Spleen (tissue), 11 donors: ENCODE measurements around the gene ILF2. TPM values are rescaled to one million over a fixed set of nuclear protein-coding genes. Genes with fewer than 3 reads are reported as not detected.
A peak's percentile ranks its signal among the peaks of the same experiment; 100 is the strongest.
"Not testable (repeated sequence)": the region's sequence is repeated elsewhere in the genome, so short reads cannot be mapped to it uniquely, and the experiment has no call there.

Source experiments
- DNase-seq: peaks from one replicate; pipeline ENCODE4 v3.0.0-alpha.2; 2020
- H3K27ac ChIP-seq, 8 donors: fragments of 200-600 bp; sonication (generic) in 7 of 8; 1 replicate in 4 of 8; 2 replicates in 4 of 8; pipeline versions ENCODE4 v1.5.0 to v1.8.0; 2016 to 2021; ENCODE audit warnings: inconsistent platforms in 4 of 8, mild to moderate bottlenecking in 4 of 8, moderate library complexity in 1 of 8
- H3K27me3 ChIP-seq, 7 donors: fragments of 200-600 bp; sonication (generic) in 6 of 7; replicated peaks in 1 of 7; 1 replicate in 4 of 7; 2 replicates in 3 of 7; pipeline versions ENCODE4 v1.5.0 to v1.8.0; 2016 to 2021; ENCODE audit warnings: inconsistent platforms in 3 of 7, mild to moderate bottlenecking in 1 of 7
- H3K36me3 ChIP-seq, 6 donors: fragments of 200-600 bp; sonication (generic) in 5 of 6; 1 replicate in 4 of 6; 2 replicates in 2 of 6; pipeline versions ENCODE4 v1.5.0 to v1.8.0; 2016 to 2021; ENCODE audit warnings: inconsistent platforms in 2 of 6
- H3K4me1 ChIP-seq, 6 donors: fragments of 200-600 bp; sonication (generic) in 5 of 6; 1 replicate in 3 of 6; 2 replicates in 3 of 6; pipeline versions ENCODE4 v1.5.0 to v1.8.0; 2016 to 2021; ENCODE audit warnings: inconsistent platforms in 3 of 6
- H3K4me3 ChIP-seq, 8 donors: fragments of 200-600 bp; sonication (generic) in 7 of 8; 1 replicate in 4 of 8; 2 replicates in 4 of 8; pipeline versions ENCODE4 v1.5.0 to v1.8.0; 2016 to 2021; ENCODE audit warnings: inconsistent platforms in 4 of 8, mild to moderate bottlenecking in 4 of 8, moderate library complexity in 2 of 8
- H3K9me3 ChIP-seq, 8 donors: fragments of 200-600 bp; sonication (generic) in 7 of 8; 1 replicate in 4 of 8; 2 replicates in 4 of 8; pipeline versions ENCODE4 v1.5.0 to v1.8.0; 2016 to 2021; ENCODE audit warnings: inconsistent platforms in 4 of 8
- CTCF ChIP-seq, 11 experiments: fragments of 200-600 bp in 7 of 11; fragments of 450-650 bp in 4 of 11; sonication (generic) in 4 of 11; IDR thresholded peaks in 8 of 11; conservative IDR thresholded peaks in 3 of 11; 1 replicate in 7 of 11; 2 replicates in 4 of 11; pipeline versions ENCODE4 v1.4.0 to v1.8.0; 2016 to 2021; ENCODE audit warnings: antibody characterized with exemption in 11 of 11, inconsistent platforms in 4 of 11, mild to moderate bottlenecking in 1 of 11
- POLR2A ChIP-seq, 3 donors: fragments of 450-650 bp; IDR thresholded peaks; one replicate each; pipeline ENCODE4 v1.5.1; 2017; ENCODE audit warnings: antibody characterized with exemption in 3 of 3, mild to moderate bottlenecking in 1 of 3
- POLR2AphosphoS5 ChIP-seq, 3 donors: sonication (generic); formaldehyde crosslinking; IDR thresholded peaks; one replicate each; pipeline ENCODE4 v1.5.1; 2017; ENCODE audit warnings: antibody characterized with exemption in 3 of 3
- WGBS, 5 donors: extraction: QIAGEN DNeasy Blood & Tissue Kit in 3 of 5; methylation state at CpG; one replicate each; pipeline versions ENCODE4 v1.1.5 to v1.1.7; 2013 to 2018; 5-methylcytosine and 5-hydroxymethylcytosine counted together
- intact Hi-C: fragments of 100-400 bp; cut with DNase I; formaldehyde crosslinking; loops from one replicate; pipeline ENCODE4 v1.15.0; 2023; ENCODE audit warnings: low total_unique reads
- polyA plus RNA-seq, 3 donors: library from polyadenylated mRNA; stranded (reverse); fragments of 200-250 nt; gene quantifications; one replicate each; pipeline ENCODE4 v1.2.1, GENCODE V29; 2013
- total RNA-seq, 7 donors: library from RNA; depleted of rRNA in 3 of 7; stranded (reverse); fragments of >200 nt in 3 of 7; fragmentation: NEBNext Ultra II Directional in 4 of 7; extraction: Animal tissue kit (Norgen Biotek cat#: 25700) in 4 of 7; gene quantifications; one replicate each; pipeline versions ENCODE4 v1.1.0 to v1.2.1, GENCODE V29; 2016 to 2021
- donor health status: healthy with polysubstance abuse.
- donor health status: DM: no; HTN: no; CAD: no; lungs with moderate emphysema.
- donor health status: DM: no; HTN: no; CAD: no.
- donor health status: Bipolar disorder and iron deficiency.
- donor health status: healthy.
- donor health status: DM: no; HTN: no; CAD: no.
- donor health status: DM: yes; HTN: yes; CAD: no.

The ILF2 gene
- total and polyA plus RNA-seq, 10 donors, result 54.9 to 105 (median 83.9) TPM

GRCh38 chr1:153673511-153673910, 2.7 kb upstream of the ILF2 start:
- H3K4me1 ChIP-seq, result peaks cover 27 to 44% (median 38%) of the 10 kb centered on the region in 6 donors
- no peak overlapping the region for H3K27ac ChIP-seq
- peaks cover 4 to 18% (median 8%) of the 10 kb centered on the region in 7 donors for H3K27me3 ChIP-seq
- 94 to 97% (median 95%) methylated on average over 2 of the region's 2 CpGs for WGBS, 5 donors
- TF ChIP-seq POLR2A (IDR thresholded peaks at IDR 0.05) (no peak), CTCF (IDR thresholded peaks at IDR 0.05 in 8 of 11, conservative IDR thresholded peaks at IDR 0.05 in 3 of 11) (no peak), POLR2AphosphoS5 (IDR thresholded peaks at IDR 0.05) (no peak)
- H3K4me3 ChIP-seq, result no peak overlapping the region
- DNase-seq, result no peak
- intact Hi-C loops, result no loop called here
- peaks cover 0 to 13% (median 9%) of the 10 kb centered on the region in 6 donors for H3K36me3 ChIP-seq
- H3K9me3 ChIP-seq, result no peaks in the 10 kb centered on the region

DNA sequence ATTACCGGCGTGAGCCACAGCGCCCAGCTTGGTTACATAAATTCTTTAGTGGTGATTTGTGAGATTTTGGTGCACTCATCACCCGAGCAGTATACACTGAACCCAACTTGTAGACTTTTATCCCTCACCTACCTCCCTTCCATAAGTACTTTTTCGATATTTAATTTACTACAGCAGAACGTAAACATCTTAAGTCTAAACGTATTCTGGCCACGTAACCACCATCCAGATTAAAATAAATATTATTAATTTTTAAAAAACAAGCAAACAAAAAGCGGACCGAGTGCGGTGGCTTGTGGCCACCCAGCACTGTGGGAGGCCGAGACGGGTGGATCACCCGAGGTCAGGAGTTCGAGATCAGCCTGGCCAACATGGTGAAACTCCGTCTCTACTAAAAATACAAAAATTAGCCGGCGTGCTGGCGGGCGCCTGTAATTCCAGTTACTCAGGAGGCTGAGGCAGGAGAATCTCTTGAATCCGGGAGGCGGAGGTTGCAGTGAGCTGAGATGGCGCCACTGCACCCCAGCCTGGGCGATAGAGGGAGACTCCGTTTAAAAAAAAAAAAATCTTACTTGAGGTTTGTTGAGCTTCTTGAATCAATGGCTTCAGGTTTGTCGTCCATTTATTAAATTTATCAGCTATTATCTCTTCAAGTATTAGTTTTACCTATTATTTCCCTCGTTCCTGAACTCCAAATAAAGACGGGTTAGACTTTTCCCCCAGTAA, 998 bp upstream of the ILF2 start:
- peak overlapping the region; percentile 38 to 85 (median 76) for H3K4me3 ChIP-seq
- peak overlapping the region; percentile 82 to 94 (median 90) for H3K27ac ChIP-seq
- peaks cover 15 to 42% (median 34%) of the 10 kb centered on the region in 6 donors for H3K4me1 ChIP-seq
- H3K27me3 ChIP-seq, H3K9me3 ChIP-seq, intact Hi-C loops: not testable (repeated sequence)
- whole genome bisulfite sequencing, 5 donors, result 7 to 10% (median 8%) methylated on average over 28 of the region's 28 CpGs
- TF ChIP-seq CTCF (IDR thresholded peaks at IDR 0.05 in 8 of 11, conservative IDR thresholded peaks at IDR 0.05 in 3 of 11), result peak in 2 of 11 experiments; percentile 8 to 20
- peaks cover 0 to 30% (median 26%) of the 10 kb centered on the region in 6 donors for H3K36me3 ChIP-seq
- DNase-seq, result peak; percentile 84

DNA sequence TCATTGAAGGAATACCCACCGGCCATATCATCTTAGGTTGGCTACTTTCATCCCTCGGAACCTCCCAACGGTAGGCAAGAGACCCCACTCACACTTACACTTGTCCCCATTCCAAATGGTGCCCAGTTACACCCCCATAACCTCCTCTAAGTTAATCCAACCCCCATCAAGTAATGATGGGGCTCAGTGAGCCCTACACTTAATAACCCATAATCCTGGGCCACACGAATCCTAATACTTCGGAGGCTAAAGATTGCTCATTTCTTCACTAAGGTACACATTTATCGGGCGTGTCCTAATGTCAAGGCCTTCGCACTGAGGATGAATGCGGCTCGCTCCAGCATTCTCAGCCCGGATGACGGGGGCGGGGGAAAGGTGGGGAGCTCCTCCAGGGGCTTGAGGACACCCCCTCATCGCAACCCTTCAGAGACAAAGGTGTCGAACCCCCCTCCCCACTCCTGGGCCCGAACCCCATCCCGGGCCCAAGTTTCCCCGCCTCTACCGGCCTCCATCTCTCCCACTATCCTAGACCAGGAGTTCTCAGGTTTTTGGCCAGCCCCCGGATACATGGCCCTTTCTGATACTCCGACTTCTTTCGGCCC, 435 bp downstream of the ILF2 start:
- WGBS, 5 donors, result 1 to 3% (median 2%) methylated on average over 22 of the region's 22 CpGs
- TF ChIP-seq CTCF (IDR thresholded peaks at IDR 0.05 in 8 of 11, conservative IDR thresholded peaks at IDR 0.05 in 3 of 11) (peak in 1 of 11 experiments; percentile 7), POLR2A (IDR thresholded peaks at IDR 0.05) (no peak), POLR2AphosphoS5 (IDR thresholded peaks at IDR 0.05) (no peak)
- DNase-seq, result peak; percentile 87
- peaks cover 15 to 42% (median 34%) of the 10 kb centered on the region in 6 donors for H3K4me1 ChIP-seq
- intact Hi-C loops, result no loop called here
- H3K36me3 ChIP-seq, result peaks cover 0 to 44% (median 40%) of the 10 kb centered on the region in 6 donors
- peak overlapping the region; percentile 73 to 94 (median 90) for H3K27ac ChIP-seq
- no peaks in the 10 kb centered on the region for H3K9me3 ChIP-seq
- no peaks in the 10 kb centered on the region for H3K27me3 ChIP-seq
- peak overlapping the region; percentile 65 to 90 (median 78) for H3K4me3 ChIP-seq

DNA sequence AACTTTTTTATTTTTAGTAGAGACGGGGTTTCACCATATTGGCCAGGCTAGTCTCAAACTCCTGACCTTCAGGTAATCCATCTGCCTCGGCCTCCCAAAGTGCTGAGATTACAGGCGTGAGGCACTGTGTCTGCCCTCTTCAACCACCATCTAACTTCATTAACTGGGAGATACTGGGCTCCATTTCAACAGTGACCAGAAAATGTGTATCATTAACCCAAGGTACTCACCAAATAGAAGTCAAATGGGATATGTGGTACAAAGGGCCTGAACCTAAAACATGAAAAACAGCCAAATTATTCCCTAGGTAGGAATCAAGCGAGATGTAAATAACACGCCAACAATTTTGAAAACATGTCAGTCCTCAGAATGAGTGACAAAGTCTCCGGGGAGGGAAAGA, 1.2 kb downstream of the ILF2 start:
- peak overlapping the region in 4 of 8 donors; percentile 91 to 94 (median 93) for H3K27ac ChIP-seq
- no peak for TF ChIP-seq POLR2AphosphoS5 (IDR thresholded peaks at IDR 0.05)
- DNase-seq, result peak; percentile 27
- no peaks in the 10 kb centered on the region for H3K27me3 ChIP-seq
- H3K9me3 ChIP-seq, result no peaks in the 10 kb centered on the region
- peaks cover 15 to 42% (median 34%) of the 10 kb centered on the region in 6 donors for H3K4me1 ChIP-seq
- H3K4me3 ChIP-seq, result peak overlapping the region; percentile 65 to 90 (median 78)
- intact Hi-C loops, result no loop called here
- WGBS, 5 donors, result 79 to 93% (median 86%) methylated on average over 6 of the region's 6 CpGs
- peaks cover 0 to 52% (median 48%) of the 10 kb centered on the region in 6 donors for H3K36me3 ChIP-seq

- H3K27me3 ChIP-seq, intact Hi-C loops, H3K4me3 ChIP-seq, H3K9me3 ChIP-seq, H3K27ac ChIP-seq: not testable (repeated sequence)
- Histone ChIP-seq H3K36me3 (peaks cover 0 to 61% (median 57%) of the 10 kb centered on the region in 6 donors), H3K4me1 (peaks cover 15 to 42% (median 34%) of the 10 kb centered on the region in 6 donors)
- WGBS, 5 donors, result 94 to 97% (median 96%) methylated on average over 8 of the region's 8 CpGs
- peak; percentile 42 for DNase-seq
Measured at GRCh38 chr1:153668672-153669071, 2.1 kb downstream of the ILF2 start.
